Uterus (tissue), 2 donors: Measurements from ENCODE around the gene SORL1.

Experiments used
- CTCF ChIP-seq, 4 experiments: fragments of 200-600 bp in 2 of 4; fragments of 450-650 bp in 2 of 4; sonication (generic) in 2 of 4; IDR thresholded peaks; one replicate each; pipeline ENCODE4 v1.5.1; 2016 to 2019; ENCODE audit warnings: antibody characterized with exemption in 4 of 4, mild to moderate bottlenecking in 2 of 4, moderate library complexity in 1 of 4
- POLR2A ChIP-seq, 2 donors: fragments of 450-650 bp; IDR thresholded peaks; one replicate each; pipeline ENCODE4 v1.6.1; 2016; ENCODE audit warnings: antibody characterized with exemption in 2 of 2, mild to moderate bottlenecking in 1 of 2, moderate library complexity in 1 of 2

GRCh38 chr11:121478226-121478894 lies 26.2 kb downstream of the SORL1 start:
- TF ChIP-seq POLR2A (IDR thresholded peaks at IDR 0.05) (no peak), CTCF (IDR thresholded peaks at IDR 0.05) (no peak)
